GM19372 (cell line): ENCODE results near the gene LRRC7.

Experiments used
- ATAC-seq: cut with Tn5 transposase; IDR thresholded peaks from one replicate; pipeline ENCODE4 v1.9.1; 2021; ENCODE audit warnings: mild to moderate bottlenecking, low read depth, moderate library complexity; ENCODE audit not compliant: unreplicated experiment

LRRC7 gene

DNA sequence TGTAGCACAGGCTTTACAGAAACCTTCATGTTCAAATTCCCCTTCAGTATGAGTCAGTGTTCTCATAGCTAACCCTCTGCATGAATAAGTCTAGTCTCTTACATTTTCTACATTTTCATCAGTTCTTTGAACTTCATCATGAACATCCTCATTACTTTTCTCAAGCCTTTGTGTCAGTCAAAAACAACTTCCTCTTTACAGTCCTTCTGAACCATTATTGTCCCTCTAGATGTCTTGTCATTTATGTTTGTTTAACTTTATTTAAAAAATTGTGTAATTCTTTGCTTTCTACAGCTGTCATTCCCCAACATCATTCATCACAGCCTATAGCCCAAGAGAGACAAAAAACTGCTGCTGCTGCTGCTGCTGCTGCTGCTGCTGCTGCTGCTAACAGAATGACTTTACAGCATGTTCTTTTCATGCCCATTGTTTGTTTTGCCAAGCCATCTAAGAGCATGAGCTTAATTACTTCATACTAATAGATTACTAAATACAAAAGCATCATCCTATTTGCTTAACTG lies 504.6 kb downstream of the LRRC7 start:
- no peak for ATAC-seq

DNA sequence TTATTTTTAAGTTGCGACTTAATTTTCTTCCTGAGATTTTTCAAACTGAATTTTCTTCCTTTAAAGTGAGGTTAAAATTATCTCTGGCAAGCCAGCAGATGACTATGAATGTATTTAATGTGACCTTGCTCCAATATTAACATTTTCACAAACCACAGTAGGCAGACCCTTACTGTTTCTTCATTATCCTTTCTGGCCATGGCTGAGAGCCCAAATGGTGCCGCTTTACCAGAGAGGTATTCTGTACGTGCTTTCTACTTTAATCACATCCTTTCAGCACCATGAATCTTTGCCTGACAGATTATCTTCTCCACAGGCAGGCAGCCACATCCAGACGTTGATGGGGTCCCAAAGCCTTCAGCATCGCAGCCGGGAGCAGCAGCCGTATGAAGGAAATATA lies 508.0 kb downstream of the LRRC7 start:
- ATAC-seq: no peak

DNA sequence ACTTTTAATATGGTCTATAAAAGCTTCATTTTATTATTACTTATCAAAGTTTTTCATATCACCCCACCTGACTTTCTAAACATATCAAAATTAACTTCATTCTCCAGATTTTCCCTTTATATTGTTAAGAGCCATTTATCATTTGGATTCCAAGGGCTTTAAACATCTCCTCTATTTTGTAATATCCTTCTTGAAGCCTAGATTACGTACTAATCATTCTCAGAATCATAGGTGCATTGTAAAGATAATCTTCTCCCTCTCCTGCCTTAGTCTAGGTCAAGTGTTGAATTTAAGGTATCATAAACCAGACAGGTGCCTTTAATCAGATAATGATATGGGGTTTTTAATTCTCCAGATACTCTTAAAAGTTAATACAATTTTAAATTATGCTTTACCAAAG lies 509.3 kb downstream of the LRRC7 start:
- ATAC-seq: no peak

DNA sequence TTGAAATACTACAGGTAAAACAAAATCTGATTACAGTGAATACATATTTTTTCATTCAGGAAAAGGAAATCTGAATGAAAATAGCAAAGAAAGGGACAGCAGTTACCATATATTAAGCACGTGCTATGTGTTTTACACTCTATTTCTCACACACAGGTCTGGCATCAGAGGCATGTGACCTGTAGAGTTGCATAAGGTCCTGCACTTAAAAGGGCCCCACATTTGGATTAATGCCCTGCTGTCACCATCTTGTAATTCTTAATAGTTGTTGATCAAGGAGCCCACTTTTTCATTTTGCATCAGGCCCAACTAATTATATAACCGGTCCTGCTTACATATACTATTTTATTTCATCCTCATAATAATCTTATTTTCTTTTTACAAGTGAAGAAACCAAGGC lies 511.8 kb downstream of the LRRC7 start:
- no peak for ATAC-seq

DNA sequence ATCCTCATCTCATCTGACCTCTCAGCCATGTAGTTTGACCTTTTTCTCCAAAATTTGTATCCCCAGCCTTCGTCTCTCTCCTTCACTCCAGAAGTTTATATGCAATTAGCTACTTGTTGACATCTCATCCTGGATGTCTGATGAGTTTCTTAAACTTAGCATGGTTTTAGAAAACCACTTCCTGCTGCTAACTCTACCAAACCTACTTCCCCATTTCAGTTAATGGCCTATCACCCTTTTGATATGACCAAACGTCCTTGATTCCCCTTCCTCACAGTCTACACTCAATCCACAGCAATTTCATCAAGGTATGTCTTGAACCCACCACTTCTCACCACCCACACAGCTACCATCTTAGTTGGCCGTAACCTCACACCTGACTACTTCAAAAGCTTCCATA lies 515.8 kb downstream of the LRRC7 start:
- ATAC-seq: peak; percentile 61

DNA sequence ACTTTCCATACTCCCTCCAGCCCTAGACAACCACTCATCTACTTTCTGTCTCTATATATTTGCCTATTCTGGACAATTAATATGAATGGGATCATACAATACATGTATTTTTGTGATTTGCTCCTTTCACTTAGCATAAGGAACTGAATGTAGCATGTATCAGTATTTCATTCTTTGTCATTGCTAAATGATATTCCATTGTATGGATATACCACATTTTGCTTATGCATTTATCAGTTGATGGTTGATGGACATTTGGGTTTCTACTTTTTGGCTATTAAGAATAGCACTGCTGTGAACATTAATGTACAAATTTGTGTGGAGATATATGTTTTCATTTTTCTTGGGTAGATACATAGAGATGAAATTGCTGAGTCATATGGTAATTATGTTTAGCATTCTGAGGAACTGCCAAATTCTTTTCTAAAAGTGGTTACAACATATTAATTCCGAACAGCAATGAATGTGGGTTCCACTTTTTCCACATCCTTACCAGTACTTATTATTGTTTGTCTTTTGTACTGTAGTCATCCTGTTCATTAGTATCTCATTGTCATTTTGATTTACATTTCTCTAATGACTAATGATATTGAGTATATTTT lies 516.7 kb downstream of the LRRC7 start:
- ATAC-seq: no peak

DNA sequence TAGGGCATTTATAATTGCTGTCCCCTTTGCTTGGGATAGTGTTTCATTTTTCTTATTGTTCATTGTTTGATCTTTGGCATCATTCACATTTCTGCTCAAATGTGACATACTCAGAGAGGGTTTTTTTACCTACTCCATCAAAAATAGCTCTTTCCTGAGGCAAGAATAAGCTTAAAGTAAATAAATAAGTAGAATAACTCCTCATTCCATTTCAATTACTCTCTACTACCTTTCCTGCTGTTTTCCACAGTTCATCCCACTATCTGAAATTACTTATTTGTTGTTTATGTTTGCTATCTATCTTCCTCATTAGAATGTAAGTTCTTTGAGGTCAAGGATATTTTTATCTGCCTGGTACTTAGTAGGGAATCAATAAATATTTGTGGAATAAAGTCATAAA lies 517.8 kb downstream of the LRRC7 start:
- no peak for ATAC-seq

DNA sequence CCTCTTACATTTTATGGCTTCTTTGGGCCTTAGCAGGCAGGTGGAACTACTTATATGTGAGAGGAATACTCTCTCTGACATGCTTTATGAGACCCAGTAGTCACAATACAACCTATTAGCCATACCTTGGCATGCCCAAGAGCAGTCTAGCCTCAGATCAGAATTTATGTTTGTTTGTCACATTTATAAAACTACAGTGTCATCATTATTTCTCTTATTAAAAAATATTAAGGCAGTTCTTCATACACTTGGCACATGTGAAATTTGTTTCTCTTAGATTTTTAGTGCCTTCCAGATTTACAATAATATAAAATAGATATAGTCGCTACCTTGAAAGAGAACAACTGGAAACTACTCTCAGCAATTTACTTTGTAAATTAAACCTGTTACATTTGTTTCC lies 519.2 kb downstream of the LRRC7 start:
- no peak for ATAC-seq

DNA sequence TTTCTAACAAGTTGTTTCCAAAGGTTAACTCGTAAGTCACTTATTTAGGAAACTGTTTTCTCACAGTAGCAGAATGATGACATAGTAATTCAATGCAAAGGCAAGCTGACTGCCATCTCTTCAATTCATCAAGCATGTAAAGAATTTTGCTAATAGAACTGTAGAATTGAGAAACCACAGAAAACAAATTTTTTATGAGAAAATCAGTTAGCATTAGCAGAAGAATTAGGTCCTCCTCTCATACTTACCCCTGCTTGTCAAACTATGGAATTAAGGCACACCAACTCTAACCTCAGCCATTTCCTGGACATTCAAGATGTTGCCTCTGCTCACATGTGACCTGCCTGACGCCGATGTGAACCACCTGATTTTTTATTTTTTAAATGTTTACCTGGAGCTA lies 522.4 kb downstream of the LRRC7 start:
- no peak for ATAC-seq

DNA sequence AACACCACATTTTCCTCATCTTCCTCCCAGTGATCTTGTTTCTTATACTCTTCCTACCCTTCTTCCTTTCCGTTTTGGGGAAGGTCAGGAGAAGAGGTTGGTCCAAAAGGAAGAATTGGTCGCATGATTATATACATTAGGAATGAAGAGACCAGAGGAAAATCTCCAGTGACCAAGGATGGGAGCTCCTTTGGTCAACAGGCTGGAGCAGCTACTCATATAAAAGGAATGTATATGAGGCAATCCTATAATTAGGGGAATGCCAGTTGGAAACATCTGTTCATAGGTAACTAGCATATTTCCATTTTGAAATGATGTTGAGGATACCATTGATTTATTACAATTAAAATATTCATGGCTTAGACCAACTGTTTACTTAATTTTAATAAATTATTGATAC lies 523.2 kb downstream of the LRRC7 start:
- ATAC-seq: no peak

DNA sequence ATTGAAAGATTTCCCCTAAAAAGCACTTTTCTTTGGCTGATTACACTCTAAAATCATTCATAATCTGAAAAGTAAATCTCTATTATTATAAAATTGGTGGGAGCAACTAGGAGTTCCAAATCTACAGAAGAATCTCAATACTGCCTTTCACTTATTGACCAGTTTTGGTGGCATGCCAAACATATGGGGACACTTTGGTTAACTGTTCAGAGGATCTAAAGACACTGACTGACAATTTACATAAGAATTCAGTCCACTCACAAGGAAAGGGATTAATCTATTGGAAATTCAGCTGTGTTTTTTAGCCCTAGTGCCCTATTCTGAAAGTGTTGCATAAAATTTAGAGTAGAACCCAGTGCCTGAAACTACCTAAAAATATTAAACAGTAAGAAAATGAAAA lies 524.1 kb downstream of the LRRC7 start:
- ATAC-seq: no peak

DNA sequence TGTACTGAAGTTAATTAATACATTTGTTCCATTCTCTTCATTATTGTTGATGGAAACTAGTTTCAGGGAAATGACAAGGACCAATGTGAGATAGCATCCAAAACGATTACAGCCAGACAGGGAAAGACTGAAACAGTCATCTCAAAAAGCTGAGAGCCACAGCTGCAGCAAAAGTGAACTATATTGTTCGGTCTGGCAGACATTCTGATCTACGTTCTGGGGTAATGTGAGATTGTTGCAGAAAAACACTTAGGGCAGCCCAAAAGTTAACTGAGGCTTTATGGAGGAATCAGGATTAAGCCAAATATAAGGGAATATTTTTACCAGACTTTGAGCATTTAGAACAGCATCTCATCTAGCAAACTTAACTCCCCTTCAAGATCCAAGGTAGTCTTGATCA lies 524.8 kb downstream of the LRRC7 start:
- ATAC-seq: no peak

DNA sequence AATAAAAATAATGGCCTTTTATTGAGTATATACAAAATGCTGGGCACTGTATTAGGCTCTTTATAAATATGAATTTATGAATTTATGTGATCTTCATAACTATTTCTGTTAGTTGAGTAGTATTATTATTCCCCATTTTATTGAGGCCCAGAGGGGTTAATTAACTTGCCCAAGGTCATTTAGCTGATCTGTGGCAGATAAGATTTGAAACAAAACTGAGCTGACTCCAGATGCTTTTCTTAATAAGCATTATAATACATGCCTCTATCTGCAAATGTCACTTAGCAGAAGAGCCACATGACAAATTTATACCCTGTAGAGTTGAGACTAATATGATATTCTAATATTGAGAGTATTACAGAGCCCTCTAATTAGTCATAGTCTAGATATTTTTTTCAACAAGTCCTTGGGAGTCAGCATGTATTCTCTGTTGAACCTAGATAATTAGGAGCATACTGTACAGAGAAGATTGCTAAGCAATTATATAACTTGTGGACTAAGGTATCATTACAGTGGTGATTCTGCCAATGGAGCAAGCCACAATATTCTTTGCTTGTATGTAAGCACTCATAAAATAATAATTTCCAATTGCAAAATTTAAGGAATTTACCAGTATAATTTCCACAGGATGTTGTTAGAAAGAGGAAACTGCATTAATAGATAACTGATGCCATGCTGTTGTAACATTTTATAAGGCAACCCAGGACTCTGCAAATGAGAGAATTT lies 525.7 kb downstream of the LRRC7 start:
- ATAC-seq: no peak

DNA sequence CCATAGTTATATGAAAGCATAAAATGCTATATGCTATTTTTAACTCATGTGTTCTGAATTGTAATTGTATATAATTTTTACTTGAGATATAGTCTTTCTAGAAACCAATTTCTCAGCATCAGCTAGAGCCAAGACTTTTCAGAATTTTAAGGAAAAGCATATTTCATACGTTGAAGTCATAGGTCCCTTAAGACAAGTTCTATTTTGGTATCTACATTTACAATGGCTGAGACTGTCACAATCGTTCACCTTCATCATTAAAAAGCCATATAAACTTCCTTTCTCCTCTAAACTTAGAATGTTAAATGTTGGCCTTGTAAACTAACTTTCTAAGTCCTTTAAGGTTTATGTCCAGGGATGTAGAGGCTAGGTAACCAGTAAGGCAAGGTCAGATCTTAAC lies 533.5 kb downstream of the LRRC7 start:
- ATAC-seq: no peak

DNA sequence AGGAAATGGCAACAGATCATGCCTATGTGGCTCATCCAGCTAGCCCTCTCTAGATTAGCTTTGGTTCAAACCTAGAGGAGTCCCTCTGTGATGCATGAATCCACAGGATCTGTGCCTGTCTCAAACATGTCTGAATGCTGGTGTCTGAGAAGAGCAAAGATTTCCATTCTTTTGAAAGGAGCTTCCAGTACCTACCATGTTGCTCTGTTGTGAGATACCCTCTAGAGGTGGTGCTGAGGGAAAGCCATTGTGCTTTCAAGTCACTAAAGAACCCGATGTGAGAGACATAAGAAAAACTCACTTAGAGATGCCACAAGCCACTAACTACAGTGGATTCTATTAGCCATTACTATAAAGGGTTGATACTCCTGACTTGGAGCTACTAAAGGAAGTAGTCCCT lies 534.1 kb downstream of the LRRC7 start:
- no peak for ATAC-seq

DNA sequence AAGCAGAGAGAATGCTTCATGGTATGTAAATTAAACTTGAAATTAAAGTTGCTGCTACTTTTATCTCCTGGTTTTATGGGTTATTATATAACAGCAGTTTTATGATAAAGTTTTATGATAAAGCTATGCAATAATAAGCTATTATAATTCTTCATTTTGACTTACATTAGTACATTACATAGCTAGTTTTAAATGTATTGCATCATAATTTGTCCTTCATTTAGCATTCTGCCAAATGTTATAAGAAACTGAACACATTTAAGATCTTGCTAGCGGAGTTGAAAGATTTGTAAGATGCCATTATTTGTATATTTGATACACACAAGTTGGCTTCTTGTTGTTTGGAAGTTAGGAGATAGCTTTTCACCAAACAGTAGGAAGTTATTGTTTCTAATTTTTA lies 536.0 kb downstream of the LRRC7 start:
- no peak for ATAC-seq

DNA sequence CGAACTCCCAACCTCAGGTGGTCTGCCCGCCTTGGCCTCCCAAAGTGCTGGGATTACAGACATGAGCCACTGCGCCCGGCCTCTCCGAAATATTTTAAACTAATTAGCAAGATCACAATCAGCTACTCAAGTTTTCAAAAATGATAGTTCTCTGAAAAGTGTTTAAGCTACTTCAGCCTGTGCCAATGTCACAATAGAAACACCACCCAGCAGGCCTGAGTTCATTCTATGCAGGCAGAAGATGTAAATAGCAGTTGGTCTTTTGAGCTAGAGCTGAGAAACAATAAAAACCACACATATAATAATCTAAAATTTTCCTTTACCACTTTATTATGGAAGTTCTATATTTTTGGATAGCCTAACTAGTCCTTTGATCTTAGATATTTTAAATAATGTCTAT lies 541.5 kb downstream of the LRRC7 start:
- no peak for ATAC-seq

DNA sequence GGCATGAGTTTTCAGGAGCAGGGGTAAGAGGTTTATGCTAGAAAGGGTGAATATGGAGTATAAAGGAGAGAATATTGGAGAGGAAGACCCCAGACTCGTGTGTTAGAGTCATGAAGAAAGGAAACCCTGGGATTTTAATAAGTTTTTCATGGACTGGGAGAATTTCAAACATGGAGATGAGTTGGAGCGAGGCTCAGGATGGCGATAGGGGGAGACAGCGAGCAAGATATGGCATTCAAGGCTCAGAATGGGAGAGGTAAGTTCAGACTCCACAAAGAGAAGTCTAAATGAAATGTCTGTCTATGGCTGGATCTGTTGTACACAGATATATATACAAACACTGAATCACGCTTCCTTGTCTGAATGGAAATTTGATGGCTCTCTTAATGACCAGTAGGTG lies 545.1 kb downstream of the LRRC7 start:
- ATAC-seq: no peak

DNA sequence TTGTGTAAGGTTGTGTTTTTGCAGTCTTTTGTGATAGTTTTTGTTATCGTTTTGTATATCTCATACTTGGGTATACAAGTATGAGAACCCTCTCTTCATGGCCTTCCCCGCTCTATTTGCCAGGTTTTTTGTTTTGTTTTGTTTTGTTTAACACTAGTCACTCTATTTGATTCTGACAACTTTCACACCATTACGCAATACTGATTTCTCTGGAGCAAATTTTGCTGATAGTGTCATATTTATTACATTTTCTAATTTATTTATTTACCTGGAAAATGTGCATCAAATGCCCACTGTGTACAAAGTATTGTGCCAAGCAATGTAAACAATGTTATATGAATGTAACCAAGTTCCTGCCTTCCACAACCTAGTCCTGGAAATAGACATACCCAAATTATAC lies 547.6 kb downstream of the LRRC7 start:
- ATAC-seq: no peak

DNA sequence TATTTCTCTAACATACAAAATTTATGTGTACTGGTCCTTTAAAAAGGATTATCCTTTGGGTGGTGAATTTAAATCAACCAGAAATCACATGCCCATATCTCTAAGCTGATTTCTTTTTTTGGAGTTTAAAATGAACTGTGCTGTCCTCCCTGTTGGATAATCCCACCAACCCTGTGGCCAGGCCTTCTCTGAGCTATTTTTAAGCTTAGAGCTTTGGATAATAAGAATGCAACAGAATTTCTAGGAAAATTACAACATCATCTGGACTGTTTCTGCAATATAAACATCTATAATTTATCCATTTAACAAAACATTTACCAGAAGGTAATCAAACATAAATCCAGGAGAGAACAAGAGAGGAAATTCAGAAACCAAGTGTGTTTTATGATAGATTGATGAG lies 549.3 kb downstream of the LRRC7 start:
- ATAC-seq: no peak

DNA sequence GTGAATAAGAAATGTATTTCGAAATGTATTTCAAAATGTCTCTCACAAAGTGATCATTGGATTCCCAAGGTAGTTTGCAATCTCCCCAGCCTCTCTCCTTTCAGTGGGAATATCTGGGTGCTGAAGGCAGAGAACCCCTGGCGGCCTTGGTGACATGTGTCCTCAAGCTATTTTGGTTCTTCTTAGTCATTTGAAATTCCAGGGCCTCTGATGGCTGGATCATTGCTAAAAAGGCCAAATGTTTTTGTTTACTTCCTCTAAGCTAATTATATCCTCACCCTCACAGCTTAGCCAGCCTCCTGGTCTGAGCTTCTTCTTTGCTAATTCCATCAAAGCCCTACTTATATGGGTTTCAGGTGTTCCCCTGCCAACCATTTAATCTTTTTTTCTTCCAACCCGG lies 566.4 kb downstream of the LRRC7 start:
- no peak for ATAC-seq

DNA sequence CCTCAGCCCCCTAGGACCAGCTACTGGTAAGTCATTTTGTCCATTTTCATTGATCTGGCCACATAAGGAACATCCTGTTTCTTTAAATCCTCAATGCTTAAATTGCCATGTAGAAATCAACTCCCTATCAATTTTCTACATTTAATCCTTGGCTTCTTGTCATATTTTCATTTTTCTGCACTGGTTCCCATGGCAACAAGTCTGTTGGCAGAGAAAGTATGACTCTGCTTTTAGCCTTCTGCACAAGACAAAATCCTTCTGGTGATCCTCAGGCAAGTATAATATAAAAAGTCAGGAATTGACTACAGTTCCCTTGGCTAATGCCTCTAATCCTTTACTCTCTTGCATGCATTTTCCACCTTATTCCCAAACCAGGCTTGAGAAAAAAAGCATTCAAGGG lies 572.6 kb downstream of the LRRC7 start:
- no peak for ATAC-seq
